ENCODE data around the gene RNF187. TPM values are rescaled to one million over a fixed set of nuclear protein-coding genes. Genes with fewer than 3 reads are reported as not detected.

Gene RNF187
- total and polyA plus RNA-seq, 2 experiments from 2014 or later: 38.8 to 81.9 TPM

GRCh38 chr1:228483789-228484188, 3.4 kb upstream of the RNF187 start:
- H2AFZ ChIP-seq: no peak overlapping the region
- peaks cover 11% of the 10 kb centered on the region for H3K79me2 ChIP-seq (ENCODE audit: insufficient read depth)
- peaks cover 13% of the 10 kb centered on the region for H3K4me1 ChIP-seq (ENCODE audit: insufficient read depth)
- no peaks in the 10 kb centered on the region for H3K27me3 ChIP-seq (replicated peaks; ENCODE audit: insufficient read depth)
- H3K9me3 ChIP-seq (ENCODE audit: low read depth): no peaks in the 10 kb centered on the region
- in situ Hi-C loops (cut with MboI): no loop called here
- H3K9ac ChIP-seq: no peak overlapping the region
- H3K9me2 ChIP-seq (ENCODE audit: insufficient read depth): no peaks in the 10 kb centered on the region
- 67 to 96% methylated on average over 1 of the region's 1 CpG for WGBS, 2 experiments (ENCODE audit: low coverage in 1 of 2, low lambda C conversion rate in 2 of 2, missing lambda C conversion rate in 2 of 2)
- H3K27ac ChIP-seq: no peak overlapping the region
- no peaks in the 10 kb centered on the region for H4K20me1 ChIP-seq (ENCODE audit: insufficient read depth)
- no peak for TF ChIP-seq EZH2phosphoT487 (IDR thresholded peaks at IDR 0.05; ENCODE audit: insufficient read depth, low read depth)
- no peak for TF ChIP-seq EZH2 (IDR thresholded peaks at IDR 0.05; ENCODE audit: insufficient read depth, poor library complexity, severe bottlenecking)
- H3F3A ChIP-seq (ENCODE audit: insufficient read depth): peaks cover 10% of the 10 kb centered on the region; the same call in 1 of the 2 replicates
- H3K36me3 ChIP-seq (ENCODE audit: low read depth): no peaks in the 10 kb centered on the region
- DNase-seq: no peak
- H3K4me2 ChIP-seq (ENCODE audit: unreplicated experiment): no peak overlapping the region
- no peak overlapping the region for H3K4me3 ChIP-seq

- H3K27me3 ChIP-seq (replicated peaks; ENCODE audit: insufficient read depth): no peaks in the 10 kb centered on the region
- H3K4me1 ChIP-seq (ENCODE audit: insufficient read depth): peaks cover 34% of the 10 kb centered on the region
- H3K9me2 ChIP-seq (ENCODE audit: insufficient read depth): no peaks in the 10 kb centered on the region
- peak overlapping the region; percentile 78 for H3K4me2 ChIP-seq (ENCODE audit: unreplicated experiment)
- in situ Hi-C loops (cut with MboI): no loop called here
- H4K20me1 ChIP-seq (ENCODE audit: insufficient read depth): no peaks in the 10 kb centered on the region
- no peaks in the 10 kb centered on the region for H3K9me3 ChIP-seq (ENCODE audit: low read depth)
- peak overlapping the region; percentile 91 for H3K9ac ChIP-seq
- peaks cover 41% of the 10 kb centered on the region for H3K79me2 ChIP-seq (ENCODE audit: insufficient read depth)
- peak overlapping the region; percentile 96 for H3K27ac ChIP-seq
- H2AFZ ChIP-seq: peak overlapping the region; percentile 87
- TF ChIP-seq EZH2 (IDR thresholded peaks at IDR 0.05; ENCODE audit: insufficient read depth, poor library complexity, severe bottlenecking) (no peak), EZH2phosphoT487 (IDR thresholded peaks at IDR 0.05; ENCODE audit: insufficient read depth, low read depth) (no peak)
- H3K36me3 ChIP-seq (ENCODE audit: low read depth): peaks cover 16% of the 10 kb centered on the region; the same call in 1 of the 2 replicates
- peak; percentile 88 for DNase-seq
- peak overlapping the region; percentile 78 for H3K4me3 ChIP-seq
- H3F3A ChIP-seq (ENCODE audit: insufficient read depth): peaks cover 10% of the 10 kb centered on the region; the same call in 1 of the 2 replicates
- 1% methylated on average over 48 to 59 of the region's 60 CpGs for WGBS, 2 experiments (ENCODE audit: low coverage in 1 of 2, low lambda C conversion rate in 2 of 2, missing lambda C conversion rate in 2 of 2)
Observed at GRCh38 chr1:228486596-228487335, 416 bp upstream of the RNF187 start.

- no peak for TF ChIP-seq EZH2phosphoT487 (IDR thresholded peaks at IDR 0.05; ENCODE audit: insufficient read depth, low read depth)
- TF ChIP-seq EZH2 (IDR thresholded peaks at IDR 0.05; ENCODE audit: insufficient read depth, poor library complexity, severe bottlenecking): no peak
- in situ Hi-C loops (cut with MboI): no loop called here
- 15 to 27% methylated on average over 12 to 18 of the region's 18 CpGs for WGBS, 2 experiments (ENCODE audit: low coverage in 1 of 2, low lambda C conversion rate in 2 of 2, missing lambda C conversion rate in 2 of 2)
- Histone ChIP-seq H3K4me1 (ENCODE audit: insufficient read depth) (peaks cover 34% of the 10 kb centered on the region), H3K27ac (no peak overlapping the region), H3K4me2 (ENCODE audit: unreplicated experiment) (peak overlapping the region; percentile 96), H3K9me3 (ENCODE audit: low read depth) (no peaks in the 10 kb centered on the region), H3K36me3 (ENCODE audit: low read depth) (peaks cover 16% of the 10 kb centered on the region; the same call in 1 of the 2 replicates), H3K79me2 (ENCODE audit: insufficient read depth) (peaks cover 45% of the 10 kb centered on the region), H3K27me3 (replicated peaks; ENCODE audit: insufficient read depth) (no peaks in the 10 kb centered on the region), H3K9me2 (ENCODE audit: insufficient read depth) (no peaks in the 10 kb centered on the region), H4K20me1 (ENCODE audit: insufficient read depth) (no peaks in the 10 kb centered on the region), H2AFZ (peak overlapping the region; percentile 58), H3K9ac (peak overlapping the region; percentile 91), H3F3A (ENCODE audit: insufficient read depth) (peaks cover 10% of the 10 kb centered on the region; the same call in 1 of the 2 replicates), H3K4me3 (peak overlapping the region; percentile 78)
- DNase-seq: peak; percentile 29
Observed at GRCh38 chr1:228488125-228488817, 1.1 kb downstream of the RNF187 start.

GRCh38 chr1:228488818-228489674, 1.9 kb downstream of the RNF187 start:
- TF ChIP-seq EZH2 (IDR thresholded peaks at IDR 0.05; ENCODE audit: insufficient read depth, poor library complexity, severe bottlenecking): no peak
- TF ChIP-seq EZH2phosphoT487 (IDR thresholded peaks at IDR 0.05; ENCODE audit: insufficient read depth, low read depth): no peak
- no peaks in the 10 kb centered on the region for H3K9me2 ChIP-seq (ENCODE audit: insufficient read depth)
- DNase-seq: peak; percentile 9
- H3F3A ChIP-seq (ENCODE audit: insufficient read depth): peaks cover 10% of the 10 kb centered on the region; the same call in 1 of the 2 replicates
- no peak overlapping the region for H3K27ac ChIP-seq
- H3K79me2 ChIP-seq (ENCODE audit: insufficient read depth): peaks cover 45% of the 10 kb centered on the region
- peak overlapping the region; percentile 78 for H3K4me3 ChIP-seq
- peak overlapping the region; percentile 96 for H3K4me2 ChIP-seq (ENCODE audit: unreplicated experiment)
- peaks cover 16% of the 10 kb centered on the region; the same call in 1 of the 2 replicates for H3K36me3 ChIP-seq (ENCODE audit: low read depth)
- H2AFZ ChIP-seq: no peak overlapping the region
- H3K4me1 ChIP-seq (ENCODE audit: insufficient read depth): peaks cover 34% of the 10 kb centered on the region
- H3K27me3 ChIP-seq (replicated peaks; ENCODE audit: insufficient read depth): no peaks in the 10 kb centered on the region
- no peaks in the 10 kb centered on the region for H3K9me3 ChIP-seq (ENCODE audit: low read depth)
- peak overlapping the region; percentile 91 for H3K9ac ChIP-seq
- H4K20me1 ChIP-seq (ENCODE audit: insufficient read depth): no peaks in the 10 kb centered on the region
- in situ Hi-C loops (cut with MboI): no loop called here
- 72 to 75% methylated on average over 9 of the region's 9 CpGs for WGBS, 2 experiments (ENCODE audit: low coverage in 1 of 2, low lambda C conversion rate in 2 of 2, missing lambda C conversion rate in 2 of 2)
